CD4-positive, alpha-beta T cell treated with Interleukin-4 for 1 hour (primary cell): ENCODE data around the gene MAP2K4.
"Not testable (repeated sequence)": the region's sequence is repeated elsewhere in the genome, so short reads cannot be mapped to it uniquely, and the experiment has no call there.

ENCODE experiments used
- DNase-seq, 2 donors: peaks; one replicate each; pipeline ENCODE4 v3.0.0-alpha.2; 2020 to 2022

The MAP2K4 gene

GRCh38 chr17:12020642-12021622 lies at the start of gene MAP2K4:
Gene MAP2K4, plus strand, starts transcription at chr17:12020877. Its CDS starts 10 bp downstream, at chr17:12020887.
- peak; percentile 94 to 95 for DNase-seq

DNA sequence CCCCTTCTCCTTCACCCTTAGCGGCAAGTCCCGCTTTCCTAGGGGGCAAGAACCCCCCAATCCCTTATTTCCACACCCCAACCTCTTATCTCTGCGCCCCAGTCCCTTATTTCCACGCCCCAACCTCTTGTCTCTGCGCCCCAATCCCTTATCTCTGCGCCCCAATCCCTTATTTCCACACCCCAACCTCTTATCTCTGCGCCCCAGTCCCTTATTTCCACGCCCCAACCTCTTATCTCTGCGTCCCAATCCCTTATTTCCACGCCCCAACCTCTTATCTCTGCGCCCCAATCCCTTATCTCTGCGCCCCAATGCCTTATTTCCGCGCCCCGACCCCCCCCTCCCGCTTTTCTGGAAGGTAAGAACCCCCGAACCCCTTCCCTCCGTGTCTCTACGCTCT lies 47.9 kb upstream of the MAP2K4 start:
- DNase-seq = not testable (repeated sequence)

DNA sequence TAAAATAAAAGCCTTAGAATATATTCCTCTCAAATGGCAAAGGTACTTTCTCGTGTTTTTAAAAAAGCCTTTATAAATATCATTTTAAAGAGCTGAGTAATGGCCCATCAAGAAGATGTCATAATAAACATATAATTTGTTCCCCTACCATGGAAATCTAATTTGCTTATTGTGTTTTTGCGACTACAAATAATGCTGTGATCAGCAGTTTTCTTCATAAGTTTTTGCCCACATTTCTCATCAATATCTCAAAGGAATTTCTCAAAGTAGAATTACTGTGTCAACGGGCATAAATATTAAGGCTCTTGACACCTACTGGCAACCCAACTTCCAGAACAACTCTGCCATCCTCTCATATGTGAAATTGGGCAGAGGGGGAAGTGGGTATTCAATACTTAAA lies 40.9 kb upstream of the MAP2K4 start:
- no peak for DNase-seq

DNA sequence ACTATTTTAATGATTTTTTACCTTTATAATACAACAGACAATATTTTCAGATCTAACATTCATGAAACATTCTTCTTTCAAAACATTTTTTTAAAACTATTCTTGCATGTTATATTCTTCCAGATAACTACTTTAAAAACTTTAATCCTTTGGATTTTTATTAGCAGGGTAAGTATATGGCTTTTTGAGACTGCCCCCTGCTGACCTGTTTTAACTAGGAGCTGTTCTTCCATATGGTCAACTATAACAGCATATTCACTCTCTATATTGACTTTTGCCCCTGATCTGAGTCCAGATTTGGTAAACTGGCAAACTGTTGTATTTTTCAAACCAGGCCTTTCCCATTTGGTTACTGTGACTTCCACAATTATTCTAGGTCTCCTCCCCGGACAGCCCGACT lies 39.9 kb upstream of the MAP2K4 start:
- DNase-seq = no peak

- no peak for DNase-seq
These were observed 38.8 kb upstream of the MAP2K4 start for GRCh38 chr17:11981862-11982261.

GRCh38 chr17:11986179-11986941 lies 34.3 kb upstream of the MAP2K4 start:
- no peak for DNase-seq

DNA sequence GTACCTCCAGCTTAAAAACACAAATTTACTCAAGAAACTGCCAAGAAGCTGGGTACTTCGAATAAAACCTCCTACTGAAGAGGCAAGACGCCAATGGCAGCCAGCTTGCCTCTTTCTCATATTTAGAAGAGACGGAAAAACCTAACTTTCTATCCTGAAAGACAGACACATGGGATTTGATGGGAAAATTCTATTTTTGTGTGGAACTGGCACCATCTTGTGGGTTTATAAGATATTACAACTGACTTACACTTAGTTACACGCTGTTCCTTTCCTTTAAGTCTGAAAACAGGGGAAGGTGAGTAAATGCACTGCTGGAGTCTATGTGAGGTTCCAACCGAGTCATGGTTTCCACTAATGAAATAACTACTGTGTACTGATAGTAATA lies 33.7 kb upstream of the MAP2K4 start:
- no peak for DNase-seq

DNA sequence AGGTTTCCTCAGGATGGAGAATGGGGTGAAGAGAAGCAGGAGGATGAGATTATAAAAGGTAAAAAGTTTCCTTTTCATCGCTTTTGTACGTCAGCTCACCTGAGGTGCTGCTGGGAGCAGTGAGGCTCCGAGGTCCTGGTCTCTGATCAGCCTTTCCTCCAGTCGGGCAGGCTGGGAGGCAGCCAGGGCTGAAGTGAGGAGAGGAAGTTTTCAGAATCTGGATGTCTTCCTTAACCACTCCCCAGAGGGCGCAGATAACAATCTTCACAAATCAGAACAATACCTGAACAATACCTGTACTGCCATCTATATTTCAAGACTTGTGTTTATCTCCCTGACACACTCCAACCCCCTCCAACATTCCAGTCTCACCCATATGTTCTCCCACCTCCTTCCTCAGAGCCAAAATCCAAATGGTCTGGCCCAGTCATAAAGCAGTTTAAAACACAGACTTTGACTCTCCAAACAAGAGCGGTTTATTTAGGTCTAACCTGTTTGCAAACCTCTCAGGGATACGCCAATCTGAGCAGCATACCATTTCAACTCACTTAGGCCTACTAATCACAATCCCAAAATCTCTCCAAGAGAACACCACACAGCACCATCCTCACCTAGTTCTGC lies 30.2 kb upstream of the MAP2K4 start:
- no peak for DNase-seq

DNA sequence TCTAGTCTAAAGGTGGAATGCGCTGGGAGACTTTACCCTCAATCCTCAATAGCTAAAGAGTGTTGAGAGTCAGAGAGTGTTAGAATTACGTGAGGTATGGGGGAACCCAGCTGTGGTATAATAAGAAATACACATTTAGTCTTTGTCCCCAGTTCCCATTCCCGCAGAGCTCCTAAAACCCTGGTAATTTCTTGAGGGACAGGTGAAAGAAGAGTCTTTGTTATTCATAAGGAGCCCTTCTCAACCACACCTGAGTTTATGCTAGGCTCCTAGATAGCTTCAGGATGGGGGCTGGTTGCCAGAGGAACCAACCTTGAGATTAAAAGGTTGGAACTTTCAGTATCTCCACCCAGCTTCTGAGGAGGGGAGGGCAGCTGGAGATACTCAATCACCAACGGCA lies 29.2 kb upstream of the MAP2K4 start:
- DNase-seq = no peak

DNA sequence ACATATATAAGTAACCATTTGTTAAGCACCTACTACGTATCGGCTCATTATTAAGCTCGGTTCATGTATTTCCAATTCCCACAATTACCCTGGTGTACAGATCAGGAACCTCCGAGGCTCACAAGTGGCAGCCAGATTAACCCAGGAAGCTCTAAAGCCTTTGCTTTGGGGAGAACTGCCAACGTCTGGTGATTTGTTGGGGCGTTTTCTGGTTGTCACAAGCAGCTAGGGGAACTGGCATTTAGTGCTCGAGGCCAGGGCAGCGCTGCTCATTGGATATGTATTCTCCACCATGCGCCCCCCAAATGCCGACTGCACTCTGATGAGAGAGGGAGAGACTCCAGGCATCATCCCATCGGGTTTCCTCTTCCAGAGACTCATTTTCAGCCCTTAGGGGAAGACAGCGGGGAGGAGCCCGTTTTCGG lies 23.9 kb upstream of the MAP2K4 start:
- peak; percentile 57 for DNase-seq

GRCh38 chr17:11997147-11997971 lies 23.3 kb upstream of the MAP2K4 start, which contains the start of gene ZNF18:
Gene ZNF18, minus strand, starts transcription at chr17:11997475. Its CDS starts 4,646 bp downstream, at chr17:11992829.
- DNase-seq = peak; percentile 94 to 95

GRCh38 chr17:11997972-11998233 lies 22.8 kb upstream of the MAP2K4 start:
- no peak for DNase-seq

GRCh38 chr17:11999696-12000095 lies 21.0 kb upstream of the MAP2K4 start:
- DNase-seq = no peak

DNA sequence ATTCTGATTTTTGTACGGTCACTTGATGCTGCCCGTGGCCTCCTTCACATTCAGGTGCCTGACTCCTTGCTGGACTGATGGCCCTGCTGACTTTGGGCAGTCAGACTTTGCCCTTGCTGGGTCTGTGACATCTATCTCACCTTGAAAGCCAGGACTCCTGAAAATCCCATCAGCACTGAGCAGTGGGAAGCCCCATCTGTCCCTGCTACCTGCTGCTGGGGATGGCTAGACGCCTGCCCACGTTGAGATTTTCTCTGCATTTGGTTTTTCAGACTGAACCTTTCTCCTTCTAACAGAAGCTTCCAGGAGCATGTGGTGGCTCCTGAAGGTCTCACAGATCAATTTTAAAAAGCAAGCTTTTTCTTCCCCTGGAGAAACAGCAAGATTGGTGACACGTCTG lies 13.2 kb upstream of the MAP2K4 start:
- no peak for DNase-seq

DNA sequence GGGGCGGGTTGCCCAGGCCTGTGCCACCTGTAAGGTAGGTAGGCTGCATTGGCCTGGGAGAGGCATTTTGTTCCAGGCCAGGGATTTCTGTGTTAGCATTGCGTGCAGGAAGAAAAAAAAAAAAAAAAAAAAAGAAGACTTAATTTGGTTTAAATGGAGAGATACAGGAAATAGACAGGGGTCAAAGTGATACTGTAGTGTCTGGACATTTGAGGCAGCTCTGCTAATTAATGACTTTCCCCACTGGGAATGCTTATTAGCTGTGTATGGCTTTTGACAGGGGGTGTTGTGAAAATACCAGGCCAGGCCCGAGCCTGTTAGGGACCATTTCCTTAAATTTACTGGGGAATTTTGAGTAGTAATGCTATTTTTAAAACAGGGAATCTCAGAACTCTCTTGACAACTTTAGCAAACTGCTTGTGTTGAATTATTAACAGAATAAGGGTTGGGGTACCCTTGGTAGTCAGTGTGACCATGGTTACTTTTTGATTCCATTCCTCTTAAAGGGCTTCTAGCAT lies 1.0 kb downstream of the MAP2K4 start:
- no peak for DNase-seq

GRCh38 chr17:12022310-12022709 lies 1.6 kb downstream of the MAP2K4 start:
- no peak for DNase-seq

GRCh38 chr17:12024327-12024726 lies 3.6 kb downstream of the MAP2K4 start:
- DNase-seq = no peak

DNA sequence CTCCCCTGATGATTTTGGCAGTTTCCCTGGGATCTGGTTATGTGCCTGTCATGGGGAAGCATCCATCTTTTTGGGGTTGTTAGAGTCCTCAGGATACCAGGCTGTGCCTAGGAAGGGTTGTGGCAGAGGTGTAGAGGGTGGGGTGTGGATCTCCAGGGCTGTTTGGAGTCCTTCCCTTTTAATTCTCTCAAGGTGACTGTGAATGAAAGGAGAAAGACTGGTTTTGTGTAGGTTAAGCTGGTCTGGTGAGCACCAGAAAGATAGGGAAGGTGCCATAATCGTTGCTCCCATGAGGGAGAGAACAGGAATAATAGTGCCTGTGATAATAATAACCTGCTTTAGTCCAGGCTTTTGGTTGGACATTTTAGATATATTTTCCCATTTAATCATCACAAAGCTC lies 7.0 kb downstream of the MAP2K4 start:
- DNase-seq = no peak

GRCh38 chr17:12028611-12029010 lies 7.9 kb downstream of the MAP2K4 start:
- DNase-seq = no peak

DNA sequence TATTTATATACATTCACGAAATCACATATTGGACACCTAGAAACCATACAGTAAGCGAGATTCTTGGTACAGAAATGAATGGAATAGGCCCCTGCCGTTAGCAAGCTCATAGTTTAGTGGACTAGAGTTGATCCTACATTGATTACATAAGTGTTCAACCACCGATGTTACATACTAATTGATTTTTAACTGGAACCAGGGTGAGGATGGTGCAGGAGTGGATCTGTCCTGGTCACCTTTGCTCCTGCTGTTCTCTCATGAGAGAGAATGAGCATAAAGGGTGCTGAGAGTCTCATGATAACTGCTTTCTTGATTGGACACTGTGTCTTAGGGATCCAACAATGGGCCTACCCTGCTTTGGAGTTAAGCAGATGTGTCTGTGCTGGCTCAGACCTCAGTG lies 13.9 kb downstream of the MAP2K4 start:
- DNase-seq = no peak

GRCh38 chr17:12035673-12036072 lies 15.0 kb downstream of the MAP2K4 start:
- no peak for DNase-seq

- no peak for DNase-seq
These were observed 17.3 kb downstream of the MAP2K4 start for GRCh38 chr17:12037970-12038369.
